ENCODE measurements around the gene CD2BP2. TPM values are rescaled to one million over a fixed set of nuclear protein-coding genes. Genes with fewer than 3 reads are reported as not detected.

Gene CD2BP2
- total RNA-seq, 1 experiment from 2014 or later, result 48.4 TPM

DNA sequence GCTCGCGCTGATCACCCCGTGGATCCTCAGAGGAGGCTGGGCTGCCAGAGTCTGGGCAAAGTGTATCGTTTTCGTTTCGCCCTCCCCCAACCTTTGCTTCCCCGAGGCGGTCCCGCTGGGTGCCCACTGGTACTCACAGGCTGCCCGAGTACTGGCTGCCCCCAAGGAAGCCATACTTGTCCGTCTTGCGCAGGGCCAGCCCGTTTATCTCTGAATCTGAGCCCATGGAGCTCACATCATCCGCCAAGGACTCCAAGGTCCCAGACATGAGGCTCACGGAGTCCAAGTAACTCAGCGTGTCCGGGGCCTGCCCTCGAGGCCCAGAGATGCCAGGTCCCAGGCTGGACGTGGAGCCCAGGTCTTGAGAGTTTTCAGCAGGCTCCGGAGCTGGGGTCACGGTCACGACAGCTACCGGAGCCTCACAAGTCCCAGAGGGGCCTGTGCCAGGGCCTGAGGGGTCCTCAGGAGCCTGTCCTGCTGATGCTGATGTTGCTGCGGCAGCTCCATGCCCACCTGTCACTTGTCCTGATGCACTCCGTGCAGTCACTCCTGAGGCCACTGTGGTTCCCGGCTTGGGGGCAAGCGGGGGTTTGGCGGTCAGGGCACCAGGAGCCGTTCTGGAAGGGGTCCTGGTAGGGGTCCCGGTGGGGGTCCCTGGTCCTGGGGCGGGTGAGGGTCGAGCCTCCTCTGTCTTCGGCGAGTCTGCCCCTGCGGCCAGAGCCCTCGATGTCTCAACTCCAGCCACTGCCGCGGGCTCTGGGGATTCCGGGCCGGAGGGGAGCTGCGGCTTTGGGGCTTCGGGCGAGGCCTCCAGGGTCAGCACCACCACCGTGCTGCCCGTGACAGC, 14.2 kb upstream of the CD2BP2 start:
- Mint-ChIP-seq H3K36me3 (ENCODE audit: insufficient read depth, unreplicated experiment) (peaks cover 14% of the 10 kb centered on the region), H3K4me3 (ENCODE audit: unreplicated experiment) (peak overlapping the region; percentile 78), H3K27ac (ENCODE audit: low read depth, unreplicated experiment) (peak overlapping the region; percentile 72), H3K4me1 (ENCODE audit: insufficient read depth, unreplicated experiment) (peaks cover 44% of the 10 kb centered on the region), H3K27me3 (ENCODE audit: insufficient read depth, unreplicated experiment) (no peaks in the 10 kb centered on the region), H3K9me3 (ENCODE audit: unreplicated experiment) (no peaks in the 10 kb centered on the region)
- CTCF ChIA-PET, result interaction anchor here (0.6 to 1.3 kb wide), 5 partner anchors 14 to 276 kb away, joined by 3 to 7 read pairs (median 4); partner anchors contain the start of genes CD2BP2 and ZNF48
- TF ChIP-seq, protein P1, sequence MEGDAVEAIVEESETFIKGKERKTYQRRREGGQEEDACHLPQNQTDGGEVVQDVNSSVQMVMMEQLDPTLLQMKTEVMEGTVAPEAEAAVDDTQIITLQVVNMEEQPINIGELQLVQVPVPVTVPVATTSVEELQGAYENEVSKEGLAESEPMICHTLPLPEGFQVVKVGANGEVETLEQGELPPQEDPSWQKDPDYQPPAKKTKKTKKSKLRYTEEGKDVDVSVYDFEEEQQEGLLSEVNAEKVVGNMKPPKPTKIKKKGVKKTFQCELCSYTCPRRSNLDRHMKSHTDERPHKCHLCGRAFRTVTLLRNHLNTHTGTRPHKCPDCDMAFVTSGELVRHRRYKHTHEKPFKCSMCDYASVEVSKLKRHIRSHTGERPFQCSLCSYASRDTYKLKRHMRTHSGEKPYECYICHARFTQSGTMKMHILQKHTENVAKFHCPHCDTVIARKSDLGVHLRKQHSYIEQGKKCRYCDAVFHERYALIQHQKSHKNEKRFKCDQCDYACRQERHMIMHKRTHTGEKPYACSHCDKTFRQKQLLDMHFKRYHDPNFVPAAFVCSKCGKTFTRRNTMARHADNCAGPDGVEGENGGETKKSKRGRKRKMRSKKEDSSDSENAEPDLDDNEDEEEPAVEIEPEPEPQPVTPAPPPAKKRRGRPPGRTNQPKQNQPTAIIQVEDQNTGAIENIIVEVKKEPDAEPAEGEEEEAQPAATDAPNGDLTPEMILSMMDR (IDR thresholded peaks at IDR 0.05; ENCODE audit: unreplicated experiment), result no peak
- no TSS peak for BruUV-seq (replicated peaks)
- POLR2A ChIA-PET, result interaction anchor here (0.7 to 9.6 kb wide), 11 partner anchors 8 to 1545 kb away, joined by 3 to 132 read pairs (median 3); partner anchors contain the start of genes CD2BP2, FBRS, PRR14 and ZNF771
- intact Hi-C loops (cut with micrococcal nuclease), result loop anchor here (2.0 kb wide), 1 partner anchor 39 kb away; no protein-coding TSS in a partner anchor
- DNase-seq (ENCODE audit: unreplicated experiment), result no peak

- no TSS peak for BruUV-seq (replicated peaks)
- peaks cover 44% of the 10 kb centered on the region for H3K4me1 Mint-ChIP-seq (ENCODE audit: insufficient read depth, unreplicated experiment)
- peaks cover 20% of the 10 kb centered on the region for H3K36me3 Mint-ChIP-seq (ENCODE audit: insufficient read depth, unreplicated experiment)
- H3K4me3 Mint-ChIP-seq (ENCODE audit: unreplicated experiment), result peak overlapping the region; percentile 78
- no peaks in the 10 kb centered on the region for H3K27me3 Mint-ChIP-seq (ENCODE audit: insufficient read depth, unreplicated experiment)
- POLR2A ChIA-PET, result interaction anchor here (0.9 to 9.6 kb wide), 6 partner anchors 9 to 290 kb away, joined by 3 to 132 read pairs (median 12); partner anchors contain the start of genes CD2BP2, FBRS, PRR14 and ZNF771
- TF ChIP-seq, protein P1 (IDR thresholded peaks at IDR 0.05; ENCODE audit: unreplicated experiment), result no peak
- intact Hi-C loops (cut with micrococcal nuclease), result loop anchor here (2.0 kb wide), 1 partner anchor 40 kb away; no protein-coding TSS in a partner anchor
- peak overlapping the region; percentile 72 for H3K27ac Mint-ChIP-seq (ENCODE audit: low read depth, unreplicated experiment)
- DNase-seq (ENCODE audit: unreplicated experiment), result no peak
- CTCF ChIA-PET, result interaction anchor here (0.8 to 1.3 kb wide), 4 partner anchors 13 to 41 kb away, joined by 3 to 7 read pairs (median 4); partner anchors contain the start of genes CD2BP2 and ZNF48
- no peaks in the 10 kb centered on the region for H3K9me3 Mint-ChIP-seq (ENCODE audit: unreplicated experiment)
These were observed 13.6 kb upstream of the CD2BP2 start for GRCh38 chr16:30368792-30369090.

DNA sequence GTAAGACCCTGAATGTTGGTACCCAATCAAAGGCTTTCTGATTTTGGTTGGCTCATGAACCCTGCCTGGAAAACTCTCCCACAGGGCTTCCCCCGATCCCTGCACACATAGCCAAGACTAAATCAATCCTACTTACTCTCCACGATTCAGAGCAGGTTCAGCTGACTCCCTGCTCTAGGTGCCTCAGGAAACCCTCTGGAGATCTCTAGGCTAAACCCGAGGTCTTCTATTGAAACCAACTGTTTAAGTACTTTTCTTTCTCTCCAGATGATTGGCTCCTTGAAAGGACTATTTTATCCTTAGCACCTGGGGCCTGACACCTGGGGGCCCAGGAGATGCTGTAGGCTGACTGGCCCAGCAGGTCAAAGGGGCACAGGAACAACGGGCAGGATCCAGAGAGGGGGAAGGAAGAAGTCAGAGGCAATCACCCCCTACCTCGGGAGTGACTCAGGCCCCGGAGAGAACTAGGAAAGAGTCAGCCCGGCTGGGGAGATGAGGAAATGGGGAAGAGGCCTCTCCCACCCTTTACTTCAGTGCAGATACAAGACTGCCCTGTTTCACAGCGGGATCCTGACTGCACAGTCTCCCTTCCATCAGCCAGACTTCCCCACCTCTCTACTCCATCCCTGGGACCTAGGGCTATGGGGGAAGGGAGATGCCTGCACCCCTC, 13.1 kb upstream of the CD2BP2 start:
- TSS peak; percentile 12 for BruUV-seq (replicated peaks)

More for the DNA sequence above, 13.1 kb upstream of the CD2BP2 start:
- intact Hi-C loops (cut with micrococcal nuclease), result loop anchor here (2.0 kb wide), 1 partner anchor 41 kb away; no protein-coding TSS in a partner anchor
- ChIA-PET POLR2A (interaction anchor here (1.0 to 9.6 kb wide), 5 partner anchors 9 to 41 kb away, joined by 6 to 132 read pairs (median 15); partner anchors contain the start of genes CD2BP2 and ZNF771), CTCF (interaction anchor here (0.8 to 1.3 kb wide), 3 partner anchors 13 to 27 kb away, joined by 3 to 7 read pairs (median 4); partner anchors contain the start of genes CD2BP2 and ZNF48)
- no peaks in the 10 kb centered on the region for H3K9me3 Mint-ChIP-seq (ENCODE audit: unreplicated experiment)
- H3K4me1 Mint-ChIP-seq (ENCODE audit: insufficient read depth, unreplicated experiment), result peaks cover 46% of the 10 kb centered on the region
- peaks cover 20% of the 10 kb centered on the region for H3K36me3 Mint-ChIP-seq (ENCODE audit: insufficient read depth, unreplicated experiment)
- peak; percentile 62 for DNase-seq (ENCODE audit: unreplicated experiment)
- TF ChIP-seq, protein P1 (IDR thresholded peaks at IDR 0.05; ENCODE audit: unreplicated experiment), result no peak
- H3K27ac Mint-ChIP-seq (ENCODE audit: low read depth, unreplicated experiment), result peak overlapping the region; percentile 72
- H3K4me3 Mint-ChIP-seq (ENCODE audit: unreplicated experiment), result peak overlapping the region; percentile 78
- H3K27me3 Mint-ChIP-seq (ENCODE audit: insufficient read depth, unreplicated experiment), result no peaks in the 10 kb centered on the region

Measured in MCF 10A (cell line).